Stimulated activated CD4-positive, alpha-beta T cell treated with anti-CD3 and anti-CD28 coated beads, TNF-alpha, amount 100 ng/mL, for 24 hours (primary cell): ENCODE results near the gene SPECC1.
"Not testable (repeated sequence)": the region's sequence is repeated elsewhere in the genome, so short reads cannot be mapped to it uniquely, and the experiment has no call there.

Experiments used
- DNase-seq, 3 experiments: peaks; one replicate each; pipeline ENCODE4 v3.0.0-alpha.2; 2020; ENCODE audit warnings: low read depth in 3 of 3

SPECC1 gene

GRCh38 chr17:20010099-20010863 lies 1.1 kb downstream of the SPECC1 start:
- peak in 1 of 3 experiments; percentile 3 for DNase-seq

GRCh38 chr17:20010936-20011335 lies 1.8 kb downstream of the SPECC1 start:
- no peak for DNase-seq

- DNase-seq, result no peak
Observed at GRCh38 chr17:20012017-20012536, 2.9 kb downstream of the SPECC1 start.

GRCh38 chr17:20016475-20016992 lies 7.4 kb downstream of the SPECC1 start:
- not testable (repeated sequence) for DNase-seq

- no peak for DNase-seq
Observed at GRCh38 chr17:20022701-20023100, 13.5 kb downstream of the SPECC1 start.

GRCh38 chr17:20026960-20027359 lies 17.8 kb downstream of the SPECC1 start:
- no peak for DNase-seq

- no peak for DNase-seq
Observed at GRCh38 chr17:20028443-20028842, 19.3 kb downstream of the SPECC1 start.

- no peak for DNase-seq
Observed at GRCh38 chr17:20032636-20033035, 23.5 kb downstream of the SPECC1 start.

GRCh38 chr17:20033415-20033814 lies 24.3 kb downstream of the SPECC1 start:
- no peak for DNase-seq

- no peak for DNase-seq
Observed at GRCh38 chr17:20035501-20035900, 26.3 kb downstream of the SPECC1 start.

GRCh38 chr17:20037286-20037685 lies 28.1 kb downstream of the SPECC1 start:
- DNase-seq, result not testable (repeated sequence)

- no peak for DNase-seq
Observed at GRCh38 chr17:20039037-20039436, 29.9 kb downstream of the SPECC1 start.

- DNase-seq, result no peak
Observed at GRCh38 chr17:20040216-20040615, 31.1 kb downstream of the SPECC1 start.

- no peak for DNase-seq
Observed at GRCh38 chr17:20043021-20043420, 33.9 kb downstream of the SPECC1 start.

GRCh38 chr17:20045476-20045875 lies 36.3 kb downstream of the SPECC1 start:
- DNase-seq, result no peak

GRCh38 chr17:20046629-20047028 lies 37.5 kb downstream of the SPECC1 start:
- no peak for DNase-seq

- no peak for DNase-seq
Observed at GRCh38 chr17:20051624-20052023, 42.5 kb downstream of the SPECC1 start.

- no peak for DNase-seq
Observed at GRCh38 chr17:20053361-20053964, 44.3 kb downstream of the SPECC1 start.

GRCh38 chr17:20059728-20060188 lies 50.6 kb downstream of the SPECC1 start:
- no peak for DNase-seq

GRCh38 chr17:20063665-20064648 lies 54.8 kb downstream of the SPECC1 start:
- DNase-seq, result peak in 1 of 3 experiments; percentile 5

GRCh38 chr17:20066253-20066652 lies 57.1 kb downstream of the SPECC1 start:
- DNase-seq, result no peak

GRCh38 chr17:20067711-20068110 lies 58.6 kb downstream of the SPECC1 start:
- DNase-seq, result no peak
